Neuronal stem cell (in vitro differentiated cells): ENCODE results near the gene EVL.

ENCODE experiments used
- DNase-seq: peaks from one replicate; pipeline ENCODE4 v3.0.0-alpha.2; 2013; ENCODE audit warnings: low spot score
- H2AFZ ChIP-seq: one replicate; pipeline ENCODE4 v1.6.1; 2013; ENCODE audit warnings: mild to moderate bottlenecking, low read length, inconsistent platforms
- H2AK5ac ChIP-seq: 2 replicates; pipeline ENCODE4 v1.6.1; 2013; ENCODE audit warnings: low read depth, mild to moderate bottlenecking, inconsistent platforms, low read length, moderate library complexity, mixed read lengths
- H2BK120ac ChIP-seq: 2 replicates; pipeline ENCODE4 v1.6.1; 2013; ENCODE audit warnings: low read depth, mild to moderate bottlenecking, inconsistent platforms, low read length, moderate library complexity, mixed read lengths
- H2BK12ac ChIP-seq: one replicate; pipeline ENCODE4 v1.6.1; 2013; ENCODE audit warnings: low read length, inconsistent platforms
- H2BK15ac ChIP-seq: 2 replicates; pipeline ENCODE4 v1.6.1; 2013; ENCODE audit warnings: mild to moderate bottlenecking, low read length, inconsistent platforms, mixed read lengths
- H2BK5ac ChIP-seq: one replicate; pipeline ENCODE4 v1.6.1; 2013; ENCODE audit warnings: inconsistent platforms, mild to moderate bottlenecking, low read length, moderate library complexity
- H3K14ac ChIP-seq: one replicate; pipeline ENCODE4 v1.6.1; 2013; ENCODE audit warnings: low read length, inconsistent platforms
- H3K18ac ChIP-seq: 2 replicates; pipeline ENCODE4 v1.6.1; 2013; ENCODE audit warnings: low read length, inconsistent platforms
- H3K23ac ChIP-seq: 2 replicates; pipeline ENCODE4 v1.6.1; 2013; ENCODE audit warnings: low read depth, mild to moderate bottlenecking, mixed read lengths, low read length, inconsistent platforms; ENCODE audit not compliant: poor library complexity
- H3K27ac ChIP-seq: replicated peaks from 3 replicates; pipeline ENCODE4 v1.5.1; 2013; ENCODE audit warnings: low read length, inconsistent platforms
- H3K27me3 ChIP-seq, 3 experiments: 2 replicates each; pipeline ENCODE4 v1.6.1; 2013; ENCODE audit warnings: low read length in 3 of 3, mild to moderate bottlenecking in 2 of 3, inconsistent platforms in 1 of 3, low read depth in 1 of 3, mixed read lengths in 1 of 3, moderate library complexity in 1 of 3; ENCODE audit not compliant: control insufficient read depth in 3 of 3, insufficient read depth in 3 of 3
- H3K36me3 ChIP-seq, 2 donors: replicated peaks in 1 of 2; 2 replicates each; pipeline ENCODE4 v1.6.1; 2013; ENCODE audit warnings: low read length in 2 of 2; ENCODE audit not compliant: control insufficient read depth in 2 of 2, insufficient read depth in 2 of 2
- H3K4ac ChIP-seq: 2 replicates; pipeline ENCODE4 v1.6.1; 2013; ENCODE audit warnings: inconsistent platforms, mild to moderate bottlenecking, low read length, moderate library complexity
- H3K4me1 ChIP-seq, 2 donors: 1 replicate in 1 of 2; 2 replicates in 1 of 2; pipeline ENCODE4 v1.6.1; 2013; ENCODE audit warnings: low read length in 2 of 2, low read depth in 1 of 2; ENCODE audit not compliant: control insufficient read depth in 2 of 2, insufficient read depth in 1 of 2
- H3K4me2 ChIP-seq: one replicate; pipeline ENCODE4 v1.6.1; 2013; ENCODE audit warnings: mild to moderate bottlenecking, low read length, inconsistent platforms; ENCODE audit not compliant: insufficient read depth, poor library complexity, severe bottlenecking
- H3K4me3 ChIP-seq, 2 donors: 2 replicates each; pipeline ENCODE4 v1.5.1; 2013; ENCODE audit warnings: low read length in 2 of 2, mild to moderate bottlenecking in 2 of 2, inconsistent platforms in 1 of 2, moderate library complexity in 1 of 2
- H3K79me1 ChIP-seq: one replicate; pipeline ENCODE4 v1.6.1; 2013; ENCODE audit warnings: low read depth, mild to moderate bottlenecking, inconsistent platforms, low read length, moderate library complexity
- H3K9ac ChIP-seq: one replicate; pipeline ENCODE4 v1.6.1; 2013; ENCODE audit warnings: mild to moderate bottlenecking, low read depth, low read length, inconsistent platforms; ENCODE audit not compliant: poor library complexity
- H3K9me3 ChIP-seq, 2 donors: replicated peaks in 1 of 2; 2 replicates each; pipeline versions ENCODE3 to v1.6.1; 2013; ENCODE audit warnings: low read length in 2 of 2, mild to moderate bottlenecking in 2 of 2, inconsistent platforms in 1 of 2, low read depth in 1 of 2, mixed read lengths in 1 of 2, moderate library complexity in 1 of 2; ENCODE audit not compliant: control insufficient read depth in 2 of 2, insufficient read depth in 1 of 2
- H4K8ac ChIP-seq: one replicate; pipeline ENCODE4 v1.6.1; 2013; ENCODE audit warnings: low read depth, mild to moderate bottlenecking, inconsistent platforms, low read length, moderate library complexity
- H4K91ac ChIP-seq: one replicate; pipeline ENCODE4 v1.6.1; 2013; ENCODE audit warnings: low read length, low read depth, mild to moderate bottlenecking, inconsistent platforms; ENCODE audit not compliant: poor library complexity
- WGBS, 2 donors: extraction: QIAGEN DNeasy Blood & Tissue Kit; methylation state at CpG; one replicate each; pipeline ENCODE4 v1.1.7; 2013; ENCODE audit warnings: missing lambda C conversion rate in 2 of 2, mixed read lengths in 1 of 2; ENCODE audit not compliant: insufficient read length in 2 of 2, insufficient replicate concordance in 1 of 2; ENCODE audit errors: extremely low coverage in 2 of 2; 5-methylcytosine and 5-hydroxymethylcytosine counted together

The EVL gene

GRCh38 chr14:100120522-100121269 is 55.5 kb downstream of the EVL start:
- Histone ChIP-seq H3K23ac (no peak overlapping the region), H3K4me3 (no peak overlapping the region), H3K27me3 (no peaks in the 10 kb centered on the region), H4K8ac (no peak overlapping the region), H2AFZ (no peak overlapping the region), H3K18ac (no peak overlapping the region), H2BK120ac (no peak overlapping the region), H2AK5ac (no peak overlapping the region), H3K36me3 (peaks cover 14 to 61% of the 10 kb centered on the region in 2 donors), H4K91ac (no peak overlapping the region), H3K4me1 (peaks cover 0 to 5% of the 10 kb centered on the region in 2 donors), H3K4me2 (no peak overlapping the region), H3K4ac (no peak overlapping the region), H3K9ac (peak overlapping the region; percentile 5), H2BK12ac (no peak overlapping the region), H2BK15ac (no peak overlapping the region), H3K79me1 (peaks cover 2% of the 10 kb centered on the region), H2BK5ac (no peak overlapping the region), H3K14ac (no peak overlapping the region), H3K27ac (no peak overlapping the region), H3K9me3 (peaks cover 0 to 2% of the 10 kb centered on the region in 2 donors)
- no CpG with 5 or more reads among the region's 18 CpGs for WGBS, 2 donors
- DNase-seq, result no peak

- Histone ChIP-seq H4K91ac (no peak overlapping the region), H3K36me3 (peaks cover 17 to 72% of the 10 kb centered on the region in 2 donors), H3K27ac (no peak overlapping the region)
Measured at GRCh38 chr14:100121643-100122480, 56.6 kb downstream of the EVL start.

GRCh38 chr14:100122481-100123223 is 57.4 kb downstream of the EVL start:
- peaks cover 0 to 2% of the 10 kb centered on the region in 2 donors for H3K9me3 ChIP-seq
- H3K27me3 ChIP-seq, result no peaks in the 10 kb centered on the region
- H3K36me3 ChIP-seq, result peaks cover 23 to 72% of the 10 kb centered on the region in 2 donors
- no CpG with 5 or more reads among the region's 8 CpGs for WGBS, 2 donors
- no peak overlapping the region for H2BK12ac ChIP-seq
- DNase-seq, result no peak
- H3K79me1 ChIP-seq, result peaks cover 2% of the 10 kb centered on the region
- no peak overlapping the region for H3K4me2 ChIP-seq
- no peak overlapping the region for H3K27ac ChIP-seq
- H2BK15ac ChIP-seq, result no peak overlapping the region
- H4K91ac ChIP-seq, result no peak overlapping the region
- no peak overlapping the region for H2BK120ac ChIP-seq
- no peak overlapping the region for H2BK5ac ChIP-seq
- no peaks in the 10 kb centered on the region for H3K4me1 ChIP-seq
- no peak overlapping the region for H3K14ac ChIP-seq
- H2AFZ ChIP-seq, result no peak overlapping the region
- H3K18ac ChIP-seq, result no peak overlapping the region
- no peak overlapping the region for H4K8ac ChIP-seq
- no peak overlapping the region for H3K4ac ChIP-seq
- H3K4me3 ChIP-seq, result no peak overlapping the region
- H2AK5ac ChIP-seq, result no peak overlapping the region
- H3K9ac ChIP-seq, result no peak overlapping the region
- no peak overlapping the region for H3K23ac ChIP-seq

More at GRCh38 chr14:100121643-100122480, 56.6 kb downstream of the EVL start:
- WGBS, 2 donors, result no CpG with 5 or more reads among the region's 14 CpGs
- peaks cover 0 to 2% of the 10 kb centered on the region in 2 donors for H3K9me3 ChIP-seq
- no peak overlapping the region for H3K4me3 ChIP-seq
- H3K4me2 ChIP-seq, result no peak overlapping the region
- no peak overlapping the region for H2BK5ac ChIP-seq
- H2AFZ ChIP-seq, result no peak overlapping the region
- no peak overlapping the region for H3K4ac ChIP-seq
- H3K9ac ChIP-seq, result no peak overlapping the region
- peaks cover 2% of the 10 kb centered on the region for H3K79me1 ChIP-seq
- no peak for DNase-seq
- H3K23ac ChIP-seq, result peak overlapping the region; percentile 8
- no peak overlapping the region for H3K14ac ChIP-seq
- no peaks in the 10 kb centered on the region for H3K4me1 ChIP-seq
- H3K18ac ChIP-seq, result peak overlapping the region; percentile 25
- no peak overlapping the region for H2BK15ac ChIP-seq
- H2BK12ac ChIP-seq, result no peak overlapping the region
- no peak overlapping the region for H2AK5ac ChIP-seq
- no peak overlapping the region for H4K8ac ChIP-seq
- H2BK120ac ChIP-seq, result no peak overlapping the region
- H3K27me3 ChIP-seq, result no peaks in the 10 kb centered on the region
